Activated CD4-positive, alpha-beta T cell treated with anti-CD3 and anti-CD28 coated beads, Interleukin-10, Interleukin-2, amounts not matched to agents 100 ng/mL and 50 ng/mL, durations not matched to agents 16 hours and 8 hours (primary cell): ENCODE data around the gene ZNF429.
"Not testable (repeated sequence)": the region's sequence is repeated elsewhere in the genome, so short reads cannot be mapped to it uniquely, and the experiment has no call there.

Source experiments
- DNase-seq: peaks from one replicate; pipeline ENCODE4 v3.0.0-alpha.2; 2020

ZNF429 gene

DNA sequence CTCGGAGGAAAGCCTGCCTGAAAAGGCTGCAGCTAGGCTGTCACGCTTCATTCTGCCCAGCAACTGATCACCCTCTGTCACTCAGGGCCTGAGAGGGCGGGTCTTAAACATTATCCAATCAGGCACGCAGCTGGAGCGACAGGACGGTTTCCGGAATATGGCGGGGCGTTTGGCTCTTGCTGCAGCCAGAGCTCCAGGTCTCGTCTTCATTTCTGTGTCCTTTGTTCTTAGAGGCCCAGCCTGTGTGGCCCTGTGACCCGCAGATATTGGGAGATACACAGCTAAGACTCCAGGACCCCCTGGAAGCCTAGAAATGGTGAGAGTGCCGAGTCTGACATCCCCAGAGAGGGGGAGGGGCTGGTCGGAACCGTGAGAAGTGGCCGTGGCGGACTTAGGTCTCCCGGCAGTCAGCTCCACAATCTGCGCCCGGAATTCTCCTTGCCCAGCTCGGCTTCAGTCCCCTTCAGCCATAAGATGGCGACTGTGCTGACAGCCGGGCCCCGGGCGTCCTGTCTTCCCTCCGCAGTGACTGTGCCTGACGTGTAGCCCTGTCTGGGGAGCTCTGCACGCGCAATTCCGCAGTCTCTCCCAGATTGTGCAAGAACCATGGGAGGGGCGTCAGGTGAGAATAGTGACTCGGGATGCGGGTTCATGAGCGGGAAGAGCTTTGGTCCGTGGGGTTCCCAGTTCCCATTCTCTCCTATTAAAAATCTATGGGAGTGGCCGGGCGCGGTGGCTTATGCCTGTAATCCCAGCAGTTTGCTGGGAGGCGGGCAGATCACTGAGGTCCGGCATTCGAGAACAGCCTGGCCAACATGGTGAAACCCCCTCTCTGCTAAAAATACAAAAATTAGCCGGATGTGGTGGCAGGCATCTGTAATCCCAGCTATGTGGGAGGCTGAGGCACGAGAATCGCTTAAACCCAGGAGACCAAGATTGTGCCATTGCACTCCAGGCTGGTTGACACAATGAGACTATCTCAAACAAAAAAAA is at the start of gene ZNF429:
ZNF429 (plus strand) TSS at position 144 of the 993 bp plus-strand sequence; CDS start at position 314, 170 bp downstream.
- DNase-seq = peak; percentile 95

DNA sequence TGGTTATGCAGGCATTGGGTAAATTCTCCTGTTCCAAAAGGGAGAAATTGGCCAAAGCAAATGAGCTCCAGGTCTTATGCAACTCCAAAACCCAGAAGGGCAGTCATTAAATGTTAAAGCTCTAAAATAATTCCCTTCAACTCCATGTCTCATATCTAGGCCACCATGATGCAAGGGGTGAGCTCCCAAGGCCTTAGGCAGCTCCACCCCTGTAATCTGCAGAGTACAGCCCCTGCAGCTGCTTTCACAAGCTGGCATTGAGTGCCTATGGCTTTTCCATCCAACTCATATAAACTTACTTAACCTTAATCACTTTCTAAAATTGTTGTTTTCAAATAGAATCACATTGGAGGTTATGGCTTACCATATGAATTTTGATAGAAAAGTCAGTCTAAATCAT is 44.7 kb upstream of the ZNF429 start:
- DNase-seq = no peak

DNA sequence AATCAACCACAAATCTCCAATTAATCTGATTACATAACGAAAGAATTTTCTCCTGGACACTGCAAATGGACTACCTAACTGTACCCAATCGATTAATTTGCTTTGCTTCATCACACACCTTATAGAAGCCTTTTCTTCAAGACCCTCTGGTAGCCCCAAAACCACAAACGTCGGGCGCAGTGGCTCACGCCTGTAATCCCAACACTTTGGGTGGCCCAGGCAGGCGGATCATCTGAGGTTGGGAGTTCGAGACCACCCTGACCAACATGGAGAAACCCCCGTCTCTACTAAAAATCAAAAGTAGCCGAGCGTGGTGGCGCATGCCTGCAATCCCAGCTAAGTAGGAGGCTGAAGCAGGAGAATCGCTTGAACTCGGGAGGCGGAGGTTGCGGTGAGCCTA is 42.9 kb upstream of the ZNF429 start:
- no peak for DNase-seq

DNA sequence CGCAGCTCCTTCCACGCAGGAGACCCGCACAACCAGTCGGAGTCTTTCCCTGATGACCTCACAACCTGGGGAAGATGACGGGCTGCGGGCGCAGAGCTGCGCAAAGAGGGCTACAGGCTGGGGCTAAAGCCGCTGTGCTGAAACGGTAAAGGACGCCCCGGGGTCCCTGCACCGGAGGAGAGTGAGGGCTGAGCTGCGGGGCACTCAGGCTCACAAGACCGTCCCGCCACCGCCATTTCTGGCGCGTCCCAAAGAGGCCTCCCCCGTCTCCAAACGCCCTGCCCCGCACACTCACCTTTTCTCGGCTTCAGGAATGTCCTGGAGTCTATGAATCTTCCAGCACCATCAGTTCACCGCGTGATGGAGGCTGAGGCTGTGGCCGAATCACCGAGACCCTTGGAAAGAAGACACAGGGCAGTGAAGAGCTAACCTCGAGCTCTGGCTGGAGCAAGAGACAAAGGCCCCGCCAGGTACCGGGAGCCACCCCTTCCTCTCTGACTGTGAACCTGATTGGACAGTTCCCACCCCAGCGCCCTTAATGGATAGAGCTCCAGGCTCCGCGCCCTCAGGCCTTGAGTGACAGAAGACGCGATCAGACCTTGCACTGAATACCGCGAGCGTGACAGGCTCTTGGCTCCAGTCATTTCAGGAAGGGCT is 41.8 kb upstream of the ZNF429 start:
- DNase-seq = peak; percentile 52

DNA sequence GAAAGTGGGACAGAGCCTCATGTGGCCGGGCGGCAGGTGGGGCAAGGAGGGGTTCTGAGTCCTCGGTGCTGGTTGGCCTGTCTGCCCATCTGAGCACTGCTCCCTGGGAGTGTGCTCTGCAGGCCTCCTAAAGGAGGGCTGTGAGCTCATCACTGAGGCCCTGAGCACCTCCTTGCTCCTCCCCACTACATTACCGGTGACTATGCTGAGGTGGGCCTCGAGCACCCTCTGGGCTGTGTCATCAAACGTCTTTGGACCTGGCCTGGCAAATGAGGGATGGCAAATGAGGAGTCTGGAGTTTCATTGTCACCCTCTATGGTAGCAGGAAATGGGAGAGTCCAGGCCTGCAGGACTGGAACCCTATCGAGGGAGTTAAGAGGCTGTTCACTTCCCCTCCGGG is 38.8 kb upstream of the ZNF429 start:
- no peak for DNase-seq

DNA sequence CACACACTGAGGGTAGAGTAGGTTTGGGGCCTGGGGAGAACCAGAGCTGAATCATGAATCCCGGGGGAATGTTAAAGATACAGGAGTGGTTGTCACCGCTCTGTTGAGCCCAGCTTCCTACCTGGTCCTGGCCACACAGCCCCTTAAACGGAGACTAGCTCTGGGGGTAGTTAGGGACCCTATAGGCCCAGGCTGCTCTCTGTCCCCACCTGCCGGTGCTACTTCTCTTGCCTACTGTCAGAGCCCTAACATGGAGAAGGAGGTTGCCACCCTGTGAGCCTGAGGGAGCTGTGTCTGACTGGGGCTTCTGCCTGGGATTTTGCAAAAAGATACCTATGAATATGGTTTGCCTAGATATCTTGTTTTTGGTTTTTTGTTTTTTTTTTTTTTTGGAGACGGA is 36.6 kb upstream of the ZNF429 start:
- no peak for DNase-seq

DNA sequence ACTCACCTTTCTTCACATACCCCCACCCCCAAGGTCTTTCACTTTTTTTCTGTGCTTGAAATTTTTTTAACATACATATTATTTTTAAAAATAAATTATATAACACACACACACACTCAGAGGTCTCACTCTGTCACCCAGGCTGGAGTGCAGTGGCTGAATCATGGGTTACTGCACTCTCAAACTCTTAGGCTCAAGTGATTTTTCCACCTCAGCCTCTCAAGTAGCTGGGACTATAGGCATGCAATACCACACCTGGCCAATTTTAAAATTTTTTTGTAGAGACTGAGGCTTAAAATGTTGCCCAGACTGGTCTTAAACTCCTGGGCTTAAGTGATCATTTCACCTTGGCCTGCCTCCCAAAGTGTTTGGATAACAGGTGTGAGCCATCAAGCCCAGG is 32.9 kb upstream of the ZNF429 start:
- DNase-seq = no peak

DNA sequence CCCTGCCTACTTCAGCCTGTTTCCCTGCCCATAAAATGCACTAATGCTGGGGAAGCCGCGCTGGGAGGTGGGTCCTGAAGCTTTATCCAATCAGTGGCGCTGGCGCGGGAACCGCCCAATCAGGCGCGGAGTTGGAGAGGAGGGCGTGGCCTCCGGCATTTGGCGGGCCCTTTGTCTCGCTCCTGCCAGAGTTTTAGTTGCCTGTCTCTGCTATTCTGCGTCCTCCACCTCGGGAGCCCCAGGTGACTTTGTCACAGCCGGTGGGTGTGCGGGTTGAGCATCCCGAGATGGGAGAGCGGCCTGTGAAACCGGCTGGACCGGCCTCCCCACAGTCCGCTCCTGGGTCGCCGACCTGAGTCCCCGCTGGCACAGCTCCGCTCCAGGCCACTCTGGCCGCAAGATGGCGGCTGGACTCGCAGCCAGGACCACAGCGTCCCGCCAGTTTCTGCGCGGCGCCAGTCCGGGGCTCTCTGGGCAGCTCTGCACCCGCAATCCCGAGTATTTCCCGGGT is 30.7 kb upstream of the ZNF429 start:
- peak; percentile 67 for DNase-seq

DNA sequence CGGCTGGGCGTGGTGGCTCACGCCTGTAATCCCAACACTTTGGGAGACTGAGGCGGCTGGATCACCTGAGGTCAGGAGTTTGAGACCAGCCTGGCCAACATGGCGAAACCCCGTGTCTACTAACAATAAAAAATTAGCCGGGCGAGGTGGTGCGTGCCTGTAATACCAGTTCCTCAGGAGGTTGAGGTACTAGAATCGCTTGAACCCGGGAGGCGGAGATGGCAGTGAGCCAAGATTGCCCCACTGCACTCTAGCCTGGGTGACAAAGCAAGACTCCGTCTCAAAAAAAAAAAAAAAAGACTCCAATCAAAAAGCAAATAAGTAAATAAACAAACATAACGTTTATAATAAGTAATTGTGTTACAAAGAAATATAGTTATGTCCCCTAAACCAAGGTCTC is 23.0 kb upstream of the ZNF429 start:
- DNase-seq = not testable (repeated sequence)

DNA sequence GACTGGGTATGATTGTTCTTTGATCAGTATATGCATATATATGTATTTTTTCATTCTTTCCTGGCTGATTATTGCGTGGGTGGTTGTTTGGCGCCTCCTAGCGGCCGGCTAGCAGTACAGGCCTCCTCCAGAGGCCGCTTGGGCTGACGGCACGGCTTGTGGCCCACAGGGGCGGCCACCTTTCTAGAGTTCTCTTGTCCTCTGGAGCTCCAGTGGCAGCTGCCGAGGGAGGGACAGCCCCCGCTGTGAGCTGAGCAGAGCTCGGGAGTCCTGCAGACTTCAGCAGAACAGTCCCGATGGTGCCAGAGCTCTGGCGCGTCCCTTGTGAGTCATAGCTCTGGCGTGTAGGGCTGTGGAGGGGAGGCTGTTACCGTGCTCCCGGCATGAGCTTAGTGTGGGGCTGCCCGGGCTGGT is 22.5 kb upstream of the ZNF429 start:
- DNase-seq = peak; percentile 63

DNA sequence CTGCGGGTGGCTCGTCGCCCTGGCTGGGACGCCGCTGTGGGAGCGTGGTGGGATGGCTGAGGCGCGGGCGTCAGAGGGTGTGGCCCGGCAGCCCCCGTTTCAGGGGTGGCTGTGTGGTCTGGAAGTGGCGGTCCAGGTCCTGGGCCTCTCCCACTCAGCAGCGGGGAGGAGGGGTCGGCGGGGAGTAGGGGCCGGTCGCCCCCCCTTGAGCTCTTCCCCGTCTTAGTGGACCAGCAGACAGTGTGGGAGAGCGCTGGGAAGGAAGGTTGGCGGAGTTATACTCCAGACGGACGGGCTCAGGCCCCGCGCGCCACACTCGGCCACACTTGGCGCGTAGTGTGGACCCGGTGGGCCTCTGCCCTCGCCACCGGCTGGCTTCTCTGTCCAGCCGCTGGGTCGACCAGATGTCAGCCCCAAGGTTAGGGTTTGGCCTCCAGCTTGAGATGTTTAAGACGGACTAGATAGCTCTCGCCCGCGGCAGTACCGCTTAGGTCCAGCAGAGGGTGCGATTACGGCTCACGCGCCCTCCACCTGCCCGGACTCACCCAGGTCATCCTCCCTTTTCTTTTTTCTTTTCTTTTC is 21.7 kb upstream of the ZNF429 start:
- peak; percentile 59 for DNase-seq

DNA sequence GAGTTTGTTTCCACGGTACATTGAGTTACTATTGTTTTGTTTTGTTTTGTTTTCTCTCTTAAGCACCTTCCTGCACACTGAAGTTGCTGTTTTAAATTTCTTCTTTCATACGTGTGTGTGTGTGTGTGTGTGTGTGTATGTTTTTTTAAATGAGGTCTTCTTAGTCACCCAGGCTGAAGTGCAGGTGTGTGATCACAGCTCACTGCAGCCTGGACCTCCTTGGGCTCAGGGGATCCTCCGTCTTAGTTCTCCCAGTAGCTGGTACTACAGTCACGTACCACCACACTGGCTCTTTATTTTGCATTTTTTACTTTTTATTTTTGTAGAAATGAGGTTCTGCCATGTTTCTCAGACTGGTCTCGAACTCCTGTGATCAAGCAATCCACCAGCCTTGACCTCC is 20.8 kb upstream of the ZNF429 start:
- no peak for DNase-seq

DNA sequence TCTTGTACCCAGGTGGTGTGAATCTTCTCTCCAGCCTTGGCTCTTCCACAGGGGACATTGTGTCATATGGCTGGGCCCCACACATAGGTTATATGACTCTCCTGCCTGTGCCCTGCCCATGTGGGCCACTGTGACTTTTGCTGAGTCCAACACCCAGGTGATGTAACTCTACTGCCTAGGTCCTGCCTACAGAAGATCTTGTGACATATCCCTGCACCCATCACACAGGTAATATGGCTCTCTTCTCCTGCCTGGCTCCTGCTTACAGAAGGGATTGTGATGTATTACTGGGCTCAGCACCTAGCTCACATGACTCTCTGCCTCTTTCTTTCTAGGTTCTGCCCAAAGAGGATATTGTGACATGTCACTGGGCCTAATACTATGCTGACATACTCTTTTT is 19.5 kb upstream of the ZNF429 start:
- no peak for DNase-seq

DNA sequence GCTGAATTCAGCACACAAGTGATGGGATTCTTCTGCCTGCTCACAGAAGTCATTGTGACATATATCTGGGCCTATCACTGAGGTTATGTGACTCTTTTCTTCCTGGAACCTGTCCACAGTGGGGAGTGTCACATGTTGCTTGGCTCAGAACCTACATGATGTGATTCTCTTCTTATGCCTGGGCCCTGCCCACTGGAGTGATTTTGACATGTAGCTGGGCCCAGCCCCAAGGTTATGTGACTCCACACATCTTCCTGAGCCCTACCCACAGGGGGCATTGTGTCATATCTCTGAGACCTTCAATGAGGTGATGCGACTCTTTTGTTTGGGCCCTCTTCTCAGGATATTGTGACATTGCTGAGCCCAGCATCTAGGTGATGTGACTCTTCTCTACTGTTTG is 17.4 kb upstream of the ZNF429 start:
- no peak for DNase-seq

DNA sequence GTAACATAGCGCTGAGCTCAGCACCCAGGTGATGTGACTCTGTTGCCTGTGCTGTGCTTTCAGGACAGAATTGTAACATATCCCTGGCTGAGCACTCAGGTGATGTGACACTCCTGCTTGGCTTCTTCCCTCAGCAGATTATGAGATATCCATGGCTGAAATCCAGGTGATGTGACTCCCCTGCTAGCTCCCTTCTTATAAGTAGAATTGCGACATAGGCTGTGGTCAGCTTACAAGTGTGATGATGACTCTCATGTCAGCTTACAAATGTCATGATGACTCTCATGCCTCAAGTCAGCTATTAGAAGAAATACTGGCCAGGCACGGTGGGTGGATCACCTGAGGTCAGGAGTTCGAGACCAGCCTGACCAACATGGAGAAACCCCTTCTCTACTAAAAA is 14.3 kb upstream of the ZNF429 start:
- no peak for DNase-seq

DNA sequence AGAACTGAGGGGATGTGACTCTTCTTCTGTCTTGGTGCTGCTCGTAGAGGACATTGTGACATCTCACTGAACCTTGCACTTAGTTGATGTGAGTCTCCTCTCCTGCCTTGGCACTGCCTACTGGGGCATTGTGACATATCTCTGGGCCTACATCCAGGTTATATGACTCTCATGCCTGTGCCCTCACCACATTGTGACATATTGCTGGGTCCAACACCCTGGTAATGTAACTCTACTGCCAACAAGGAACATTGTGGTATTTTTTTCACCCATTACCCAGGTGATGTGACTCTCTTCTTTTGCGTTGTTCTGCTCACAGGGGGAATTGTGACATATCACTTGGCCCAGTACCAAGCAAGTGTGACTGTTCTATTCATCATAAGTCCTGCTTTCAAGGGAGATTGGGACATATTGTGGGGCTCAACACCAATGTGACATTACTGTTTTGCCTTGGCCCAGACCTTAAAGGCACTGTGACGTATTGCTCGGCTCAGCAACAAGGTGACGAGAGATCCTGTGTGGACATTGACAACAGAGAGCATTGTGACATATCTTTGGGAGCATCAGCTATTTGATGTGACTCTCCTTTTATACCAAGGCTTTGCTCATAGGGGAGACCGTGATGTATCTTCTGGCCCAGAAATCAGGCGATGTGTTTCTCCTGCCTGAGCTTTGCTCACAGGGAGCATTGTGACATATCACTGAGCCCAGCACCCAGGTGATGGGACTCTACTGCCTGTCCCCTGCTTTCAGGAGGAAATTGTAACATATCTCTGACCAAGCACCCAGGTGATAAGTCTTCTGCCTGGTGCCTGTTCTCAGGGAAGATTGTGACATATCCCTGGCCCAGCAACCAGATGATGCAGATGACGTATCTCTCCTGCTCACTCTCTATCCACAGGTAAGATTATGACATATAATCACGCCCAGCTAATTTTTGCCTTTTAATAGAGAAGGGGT is 12.2 kb upstream of the ZNF429 start:
- DNase-seq = no peak

DNA sequence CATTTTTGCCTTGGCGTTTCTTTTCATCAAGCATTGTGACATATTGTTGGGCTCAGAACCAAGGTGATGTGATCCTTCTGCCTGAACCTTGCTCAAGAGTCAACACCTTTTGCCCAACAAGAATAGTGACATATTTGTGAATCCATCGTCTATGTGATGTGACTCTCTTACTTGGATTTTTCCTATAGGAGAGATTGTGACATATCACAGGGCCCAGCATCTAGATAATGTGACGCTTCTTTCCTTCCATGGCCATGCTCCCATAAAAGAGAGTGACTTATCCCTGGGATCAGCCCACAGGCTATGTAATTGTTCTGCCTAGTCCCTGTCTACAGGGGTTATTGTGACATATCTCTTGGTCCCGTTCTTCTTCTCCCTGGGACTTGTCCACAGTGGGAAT is 8.5 kb upstream of the ZNF429 start:
- no peak for DNase-seq

DNA sequence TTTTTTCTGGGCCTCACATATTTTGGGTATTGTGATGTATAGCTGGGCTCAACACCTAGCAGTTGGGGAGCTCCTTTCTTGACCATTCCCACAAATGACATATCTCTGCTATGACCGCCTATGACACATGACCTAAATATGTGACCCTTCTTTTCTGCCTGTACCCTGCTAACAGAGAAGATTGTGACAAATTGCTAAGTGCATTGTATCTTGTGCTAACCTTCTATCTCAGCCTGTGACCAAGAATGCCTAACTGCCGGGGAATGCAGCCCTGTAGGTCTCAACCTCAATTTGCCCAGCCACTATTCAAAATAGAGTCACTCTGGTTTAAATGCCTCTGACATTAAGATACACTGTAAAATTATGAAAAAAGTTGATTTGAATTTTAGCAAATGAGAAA is 6.8 kb upstream of the ZNF429 start:
- DNase-seq = no peak

DNA sequence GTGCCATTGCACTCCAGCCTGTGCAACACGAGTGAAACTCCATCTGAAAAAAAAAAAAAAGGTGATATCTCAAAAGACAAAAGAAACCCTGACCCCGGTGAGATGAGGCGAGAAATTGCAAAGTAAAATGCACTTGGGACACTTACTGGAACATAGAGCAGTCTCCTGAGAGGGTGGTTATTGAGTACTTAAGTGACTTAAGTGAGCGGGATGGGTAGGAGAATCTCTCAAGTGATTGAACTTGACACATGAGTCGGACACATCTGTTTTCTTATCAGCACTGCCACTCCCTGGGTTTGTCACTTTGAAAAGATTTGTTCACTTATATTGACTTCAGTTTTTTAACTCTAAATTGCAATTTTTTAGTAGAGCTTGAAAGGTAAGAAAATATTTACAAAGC is 2.8 kb downstream of the ZNF429 start:
- no peak for DNase-seq

DNA sequence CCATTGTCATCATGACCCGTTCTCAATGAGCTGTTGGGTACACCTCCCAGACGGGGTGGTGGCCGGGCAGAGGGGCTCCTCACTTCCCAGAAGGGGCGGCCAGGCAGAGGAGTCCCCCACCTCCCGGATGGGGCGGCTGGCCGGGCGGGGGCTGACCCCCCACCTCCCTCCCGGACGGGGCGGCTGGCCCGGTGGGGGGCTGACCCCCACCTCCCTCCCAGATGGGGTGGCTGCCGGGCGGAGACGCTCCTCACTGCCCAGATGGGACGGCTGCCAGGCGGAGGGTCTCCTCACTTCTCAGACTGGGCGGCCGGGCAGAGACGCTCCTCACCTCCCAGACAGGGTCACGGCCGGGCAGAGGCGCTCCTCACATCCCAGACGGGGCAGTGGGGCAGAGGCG is 5.7 kb downstream of the ZNF429 start:
- DNase-seq = not testable (repeated sequence)

DNA sequence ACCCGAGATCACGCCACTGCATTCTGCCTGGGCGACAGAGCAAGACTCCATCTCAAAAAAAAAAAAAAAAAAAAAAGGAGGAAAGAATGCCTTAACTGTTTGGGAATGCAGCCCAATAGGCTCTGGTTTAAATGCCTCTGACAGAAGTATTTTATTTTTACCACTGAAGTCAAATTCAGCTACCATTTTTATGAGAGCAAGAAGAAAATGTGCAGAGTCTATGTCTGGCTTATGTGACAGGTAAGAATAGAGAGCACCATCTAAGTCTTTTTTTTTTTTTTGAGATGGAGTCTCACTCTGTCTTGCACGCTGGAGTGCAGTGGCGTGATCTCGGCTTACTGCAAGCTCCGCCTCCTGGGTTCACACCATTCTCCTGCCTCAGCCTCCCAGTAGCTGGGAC is 7.2 kb downstream of the ZNF429 start:
- DNase-seq = not testable (repeated sequence)

DNA sequence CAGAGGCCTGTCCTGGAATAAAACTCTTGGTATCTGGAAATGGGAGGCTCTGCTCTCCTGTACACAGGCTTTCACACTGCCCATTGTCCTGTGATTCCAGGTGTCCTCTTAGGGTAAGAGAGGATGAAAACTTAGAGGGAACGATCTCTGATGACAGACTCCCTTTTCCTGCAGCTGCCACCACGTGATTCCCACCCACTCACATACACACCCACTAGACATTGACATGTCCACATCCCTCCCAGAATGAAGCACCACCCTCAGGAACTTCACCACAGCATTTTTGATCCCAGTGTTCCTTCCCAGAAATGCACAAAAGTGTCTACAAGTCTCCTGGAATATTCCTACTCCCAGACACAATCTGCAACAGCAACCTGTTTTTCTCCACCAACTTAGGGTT is 8.2 kb downstream of the ZNF429 start:
- no peak for DNase-seq
